Astrocyte (in vitro differentiated cells and primary cell): ENCODE data around the gene SIGLEC8. TPM values are rescaled to one million over a fixed set of nuclear protein-coding genes. Genes with fewer than 3 reads are reported as not detected.

Experiments
- DNase-seq: peaks from one replicate; pipeline ENCODE4 v3.0.0-alpha.2; 2010; ENCODE audit warnings: low read depth
- FAIRE-seq: peaks from 2 replicates; lab custom pipeline; 2011; peaks lifted over from hg19 to GRCh38; lab: Jason Lieb, UNC
- H2AFZ ChIP-seq: 2 replicates; pipeline ENCODE4 v1.6.0; 2012; ENCODE audit warnings: low read depth, low read length, inconsistent platforms
- H3K27ac ChIP-seq: 2 replicates; pipeline ENCODE4 v1.5.1; 2011; ENCODE audit warnings: low read depth, low read length, inconsistent platforms
- H3K27me3 ChIP-seq: 2 replicates; pipeline ENCODE4 v1.6.0; 2011; ENCODE audit warnings: low read length, inconsistent platforms; ENCODE audit not compliant: insufficient read depth
- H3K36me3 ChIP-seq: 2 replicates; pipeline ENCODE4 v1.5.1; 2011; ENCODE audit warnings: low read length, inconsistent platforms; ENCODE audit not compliant: insufficient read depth
- H3K4me1 ChIP-seq: 2 replicates; pipeline ENCODE4 v1.5.1; 2011; ENCODE audit warnings: low read length, inconsistent platforms; ENCODE audit not compliant: insufficient read depth
- H3K4me2 ChIP-seq: 2 replicates; pipeline ENCODE4 v1.6.0; 2012; ENCODE audit warnings: low read length, inconsistent platforms
- H3K4me3 ChIP-seq: 2 replicates; pipeline ENCODE4 v1.5.1; 2011; ENCODE audit warnings: low read depth, mild to moderate bottlenecking, low read length, inconsistent platforms; ENCODE audit not compliant: insufficient read depth
- H3K79me2 ChIP-seq: 2 replicates; pipeline ENCODE4 v1.6.0; 2012; ENCODE audit warnings: mild to moderate bottlenecking, low read length, inconsistent platforms; ENCODE audit not compliant: insufficient read depth
- H3K9ac ChIP-seq: 2 replicates; pipeline ENCODE4 v1.6.0; 2012; ENCODE audit warnings: mild to moderate bottlenecking, low read length, inconsistent platforms
- H3K9me3 ChIP-seq: 2 replicates; pipeline ENCODE4 v1.5.1; 2012; ENCODE audit warnings: low read depth, mild to moderate bottlenecking, low read length, inconsistent platforms; ENCODE audit not compliant: insufficient read depth
- H4K20me1 ChIP-seq: 2 replicates; pipeline ENCODE4 v1.6.0; 2012; ENCODE audit warnings: low read length, inconsistent platforms; ENCODE audit not compliant: insufficient read depth
- H3K27ac Mint-ChIP-seq: one replicate; pipeline ENCODE4 v1.8.0; 2021; ENCODE audit warnings: mild to moderate bottlenecking, mixed read lengths; ENCODE audit not compliant: unreplicated experiment
- H3K27me3 Mint-ChIP-seq: one replicate; pipeline ENCODE4 v1.8.0; 2021; ENCODE audit warnings: low read depth, mixed read lengths; ENCODE audit not compliant: unreplicated experiment
- H3K36me3 Mint-ChIP-seq: one replicate; pipeline ENCODE4 v1.8.0; 2021; ENCODE audit warnings: low read depth, mixed read lengths; ENCODE audit not compliant: unreplicated experiment
- H3K4me1 Mint-ChIP-seq: one replicate; pipeline ENCODE4 v1.8.0; 2021; ENCODE audit warnings: low read depth, mixed read lengths; ENCODE audit not compliant: unreplicated experiment
- H3K4me3 Mint-ChIP-seq: one replicate; pipeline ENCODE4 v1.8.0; 2021; ENCODE audit warnings: mild to moderate bottlenecking, moderate library complexity, mixed read lengths; ENCODE audit not compliant: unreplicated experiment
- H3K9me3 Mint-ChIP-seq: one replicate; pipeline ENCODE4 v1.8.0; 2021; ENCODE audit warnings: mild to moderate bottlenecking, mixed read lengths; ENCODE audit not compliant: unreplicated experiment
- EZH2 ChIP-seq: IDR thresholded peaks from 2 replicates; pipeline ENCODE4 v1.6.1; 2012; ENCODE audit warnings: mild to moderate bottlenecking, low read length, inconsistent platforms; ENCODE audit not compliant: insufficient read depth
- total RNA-seq: library from RNA; stranded (reverse); gene quantifications from 2 replicates; pipeline ENCODE4 v1.2.1, GENCODE V29; 2021
- TF ChIP-seq, protein P1 (sequence below): IDR thresholded peaks from 2 replicates; pipeline ENCODE4 v1.5.1; 2011; ENCODE audit warnings: low read depth, mild to moderate bottlenecking, inconsistent platforms, low read length, moderate library complexity; ENCODE audit not compliant: insufficient read depth

Gene SIGLEC8
- total RNA-seq, 1 donor from 2014 or later: not detected

DNA sequence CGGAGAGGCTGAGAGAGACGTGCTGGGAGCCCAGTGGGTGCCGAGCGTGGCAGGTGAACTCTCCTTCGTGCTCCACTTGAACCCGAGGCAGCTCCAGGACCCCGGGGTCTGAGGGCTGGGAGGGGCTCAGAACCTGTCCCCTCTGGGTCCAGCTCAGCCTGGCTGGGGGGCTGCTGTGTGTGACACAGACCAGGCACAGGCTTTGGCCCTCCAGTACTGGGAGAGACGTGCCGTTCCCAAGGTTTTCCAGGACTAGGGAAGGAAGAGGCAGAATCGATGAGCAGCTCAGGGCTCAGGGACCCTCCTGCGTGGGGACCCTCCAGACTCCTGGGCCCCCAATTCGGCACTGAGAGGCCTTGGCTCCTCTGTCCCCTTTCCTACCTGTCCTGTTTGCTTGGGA lies 43.1 kb downstream of the SIGLEC8 start:
- peaks cover 3% of the 10 kb centered on the region for H3K9me3 Mint-ChIP-seq
- no peak overlapping the region for H3K27ac Mint-ChIP-seq
- Histone ChIP-seq H3K4me1 (no peaks in the 10 kb centered on the region), H2AFZ (no peak overlapping the region), H3K9me3 (no peaks in the 10 kb centered on the region), H3K36me3 (no peaks in the 10 kb centered on the region), H3K4me2 (no peak overlapping the region), H3K79me2 (no peaks in the 10 kb centered on the region), H3K9ac (no peak overlapping the region), H3K27ac (no peak overlapping the region), H3K4me3 (no peak overlapping the region), H4K20me1 (no peaks in the 10 kb centered on the region), H3K27me3 (no peaks in the 10 kb centered on the region)
- no peaks in the 10 kb centered on the region for H3K4me1 Mint-ChIP-seq
- H3K4me3 Mint-ChIP-seq: no peak overlapping the region
- no peaks in the 10 kb centered on the region for H3K36me3 Mint-ChIP-seq
- DNase-seq (no peak), FAIRE-seq (no peak)
- peaks cover 12% of the 10 kb centered on the region for H3K27me3 Mint-ChIP-seq
- TF ChIP-seq, protein P1, sequence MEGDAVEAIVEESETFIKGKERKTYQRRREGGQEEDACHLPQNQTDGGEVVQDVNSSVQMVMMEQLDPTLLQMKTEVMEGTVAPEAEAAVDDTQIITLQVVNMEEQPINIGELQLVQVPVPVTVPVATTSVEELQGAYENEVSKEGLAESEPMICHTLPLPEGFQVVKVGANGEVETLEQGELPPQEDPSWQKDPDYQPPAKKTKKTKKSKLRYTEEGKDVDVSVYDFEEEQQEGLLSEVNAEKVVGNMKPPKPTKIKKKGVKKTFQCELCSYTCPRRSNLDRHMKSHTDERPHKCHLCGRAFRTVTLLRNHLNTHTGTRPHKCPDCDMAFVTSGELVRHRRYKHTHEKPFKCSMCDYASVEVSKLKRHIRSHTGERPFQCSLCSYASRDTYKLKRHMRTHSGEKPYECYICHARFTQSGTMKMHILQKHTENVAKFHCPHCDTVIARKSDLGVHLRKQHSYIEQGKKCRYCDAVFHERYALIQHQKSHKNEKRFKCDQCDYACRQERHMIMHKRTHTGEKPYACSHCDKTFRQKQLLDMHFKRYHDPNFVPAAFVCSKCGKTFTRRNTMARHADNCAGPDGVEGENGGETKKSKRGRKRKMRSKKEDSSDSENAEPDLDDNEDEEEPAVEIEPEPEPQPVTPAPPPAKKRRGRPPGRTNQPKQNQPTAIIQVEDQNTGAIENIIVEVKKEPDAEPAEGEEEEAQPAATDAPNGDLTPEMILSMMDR: no peak
- no peak for TF ChIP-seq EZH2

DNA sequence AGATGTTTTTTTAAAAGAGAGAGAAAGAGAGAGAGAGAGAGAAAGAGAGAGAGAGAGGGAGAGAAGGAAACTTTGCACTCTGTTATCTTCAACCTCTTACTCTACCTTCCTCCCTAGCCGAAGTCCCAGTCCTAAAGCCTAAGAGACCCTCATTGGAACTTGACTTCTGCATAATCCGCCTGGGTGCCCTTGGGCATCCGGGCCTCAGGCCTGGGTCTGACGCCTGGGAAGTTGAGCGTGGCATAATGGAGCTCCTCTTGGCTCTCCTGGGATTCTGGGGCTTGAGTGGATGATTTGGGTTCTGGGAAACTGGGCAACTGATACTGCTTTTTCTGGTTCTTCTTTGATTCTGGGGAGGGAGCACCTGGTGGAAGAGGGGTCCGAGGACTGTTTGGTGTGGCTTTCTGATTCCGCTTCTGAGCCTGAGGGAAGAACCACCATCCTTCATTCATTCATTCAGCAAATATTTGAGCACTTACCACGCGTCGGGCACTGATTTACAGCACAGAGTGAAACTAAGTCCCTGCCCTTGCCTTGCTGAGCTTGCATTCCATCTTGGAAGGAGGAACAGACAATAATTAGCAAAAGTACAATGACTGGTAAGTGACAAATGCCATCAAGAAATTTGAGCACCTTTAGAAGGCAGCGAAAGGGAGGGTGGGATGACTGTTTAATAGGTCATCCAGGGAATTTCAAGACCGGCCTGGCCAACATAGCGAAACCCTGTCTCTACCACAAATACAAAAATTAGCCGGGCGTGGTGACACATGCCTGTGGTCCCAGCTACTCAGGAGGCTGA lies 47.1 kb downstream of the SIGLEC8 start:
- no peaks in the 10 kb centered on the region for H3K9me3 ChIP-seq
- TF ChIP-seq EZH2: no peak
- TF ChIP-seq, protein P1: no peak
- H3K36me3 ChIP-seq: no peaks in the 10 kb centered on the region
- no peak for FAIRE-seq
- no peak overlapping the region for H3K27ac Mint-ChIP-seq
- DNase-seq: no peak
- H3K4me3 ChIP-seq: no peak overlapping the region
- no peaks in the 10 kb centered on the region for H3K4me1 Mint-ChIP-seq
- no peaks in the 10 kb centered on the region for H3K36me3 Mint-ChIP-seq
- no peaks in the 10 kb centered on the region for H3K27me3 ChIP-seq
- no peak overlapping the region for H3K4me3 Mint-ChIP-seq
- H3K4me1 ChIP-seq: no peaks in the 10 kb centered on the region
- no peaks in the 10 kb centered on the region for H4K20me1 ChIP-seq
- H3K9ac ChIP-seq: no peak overlapping the region
- no peak overlapping the region for H3K4me2 ChIP-seq
- H2AFZ ChIP-seq: no peak overlapping the region
- H3K27ac ChIP-seq: no peak overlapping the region
- H3K79me2 ChIP-seq: no peaks in the 10 kb centered on the region
- H3K27me3 Mint-ChIP-seq: peaks cover 2% of the 10 kb centered on the region
- peaks cover 3% of the 10 kb centered on the region for H3K9me3 Mint-ChIP-seq

DNA sequence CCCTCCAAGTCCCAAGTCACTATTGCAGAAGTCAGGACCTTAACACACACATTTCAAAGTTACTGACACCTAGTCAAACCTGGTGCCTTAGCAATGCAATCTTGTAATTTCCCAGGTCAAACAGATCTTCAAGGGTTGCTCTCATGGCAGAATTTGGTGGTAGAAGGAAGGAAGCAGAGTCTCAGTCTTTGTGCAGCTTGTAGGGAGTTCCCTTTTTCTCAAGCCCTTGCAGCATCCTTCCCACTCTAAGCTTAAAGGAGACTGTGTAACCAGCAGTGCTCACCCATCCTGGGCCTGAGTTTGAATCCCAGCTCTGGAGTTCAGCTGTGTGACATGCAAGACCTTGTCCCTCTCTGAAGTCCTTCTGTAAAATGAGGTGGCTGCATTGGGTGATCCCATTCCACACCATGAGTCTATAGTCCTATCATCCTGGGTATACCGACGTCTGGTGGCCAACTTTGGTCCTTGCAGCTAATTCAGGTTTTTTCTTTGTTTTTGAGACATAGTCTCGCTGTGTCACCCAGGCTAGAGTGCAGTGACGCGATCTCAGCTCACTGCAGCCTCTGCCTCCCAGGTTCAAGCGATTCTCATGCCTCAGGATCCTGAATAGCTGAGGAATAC lies 50.6 kb downstream of the SIGLEC8 start:
- TF ChIP-seq EZH2: no peak
- TF ChIP-seq, protein P1: no peak
- no peak for FAIRE-seq

More for the DNA sequence above, 50.6 kb downstream of the SIGLEC8 start:
- peaks cover 4% of the 10 kb centered on the region for H3K9me3 ChIP-seq
- Mint-ChIP-seq H3K9me3 (peaks cover 19% of the 10 kb centered on the region), H3K27me3 (peaks cover 2% of the 10 kb centered on the region), H3K4me3 (no peak overlapping the region), H3K36me3 (no peaks in the 10 kb centered on the region), H3K4me1 (no peaks in the 10 kb centered on the region), H3K27ac (no peak overlapping the region)
- no peaks in the 10 kb centered on the region for H4K20me1 ChIP-seq
- H3K9ac ChIP-seq: no peak overlapping the region
- no peaks in the 10 kb centered on the region for H3K36me3 ChIP-seq
- H3K4me3 ChIP-seq: no peak overlapping the region
- H3K27me3 ChIP-seq: no peaks in the 10 kb centered on the region
- H3K4me2 ChIP-seq: no peak overlapping the region
- H2AFZ ChIP-seq: no peak overlapping the region
- no peak for DNase-seq
- no peak overlapping the region for H3K27ac ChIP-seq
- no peaks in the 10 kb centered on the region for H3K4me1 ChIP-seq
- no peaks in the 10 kb centered on the region for H3K79me2 ChIP-seq
